Osteoblast (primary cell): ENCODE data around the gene SMARCE1. TPM values are rescaled to one million over a fixed set of nuclear protein-coding genes. Genes with fewer than 3 reads are reported as not detected.

Experiments used
- DNase-seq: peaks from one replicate; pipeline ENCODE4 v3.0.0; 2011; ENCODE audit warnings: low spot score, mixed read lengths; ENCODE audit not compliant: insufficient read length; ENCODE audit errors: missing footprints
- H2AFZ ChIP-seq: 2 replicates; pipeline ENCODE4 v1.6.0; 2011; ENCODE audit warnings: mild to moderate bottlenecking, low read length
- H3K27ac ChIP-seq: 2 replicates; pipeline ENCODE4 v1.5.1; 2011; ENCODE audit warnings: mild to moderate bottlenecking, low read depth, low read length, moderate library complexity
- H3K27me3 ChIP-seq: 2 replicates; pipeline ENCODE4 v1.6.0; 2012; ENCODE audit warnings: mild to moderate bottlenecking, control low read depth, inconsistent platforms, low read length, moderate library complexity; ENCODE audit not compliant: insufficient read depth
- H3K36me3 ChIP-seq: 2 replicates; pipeline ENCODE4 v1.5.1; 2011; ENCODE audit warnings: mild to moderate bottlenecking, low read length, control low read depth, moderate library complexity; ENCODE audit not compliant: insufficient read depth
- H3K4me1 ChIP-seq: 2 replicates; pipeline ENCODE4 v1.5.1; 2011; ENCODE audit warnings: mild to moderate bottlenecking, low read length, control low read depth, moderate library complexity; ENCODE audit not compliant: insufficient read depth
- H3K4me2 ChIP-seq: 2 replicates; pipeline ENCODE4 v1.6.0; 2011; ENCODE audit warnings: mild to moderate bottlenecking, low read length; ENCODE audit not compliant: insufficient read depth
- H3K4me3 ChIP-seq: fragments of 200-600 bp; sonication (generic); 3 replicates; pipeline ENCODE4 v1.5.1; 2012; ENCODE audit warnings: mild to moderate bottlenecking, low read length, inconsistent platforms; ENCODE audit not compliant: insufficient read depth
- H3K79me2 ChIP-seq: 2 replicates; pipeline ENCODE4 v1.6.0; 2012; ENCODE audit warnings: mild to moderate bottlenecking, low read length, control low read depth, inconsistent platforms; ENCODE audit not compliant: insufficient read depth
- H3K9me3 ChIP-seq: 2 replicates; pipeline ENCODE4 v1.5.1; 2011; ENCODE audit warnings: low read depth, low read length, control low read depth
- H4K20me1 ChIP-seq: 2 replicates; pipeline ENCODE4 v1.6.0; 2012; ENCODE audit warnings: mild to moderate bottlenecking, low read length, control low read depth; ENCODE audit not compliant: insufficient read depth
- CTCF ChIP-seq: IDR thresholded peaks from 2 replicates; pipeline ENCODE4 v1.5.1; 2011; ENCODE audit warnings: mild to moderate bottlenecking, low read depth, low read length, moderate library complexity; ENCODE audit errors: extremely low read depth
- total RNA-seq: library from RNA; depleted of rRNA; stranded (reverse); fragments of >200 nt; gene quantifications from 2 replicates; pipeline ENCODE4 v1.2.3, GENCODE V29; 2012

The SMARCE1 gene
- total RNA-seq, 1 donor: 101 TPM

GRCh38 chr17:40646791-40647623 is 611 bp downstream of the SMARCE1 start:
- DNase-seq: peak; percentile 77
- H3K79me2 ChIP-seq: peaks cover 59% of the 10 kb centered on the region
- TF ChIP-seq CTCF: no peak
- peak overlapping the region; percentile 97 for H3K27ac ChIP-seq
- H3K9me3 ChIP-seq: no peaks in the 10 kb centered on the region
- no peaks in the 10 kb centered on the region for H3K27me3 ChIP-seq
- H3K4me3 ChIP-seq: peak overlapping the region; percentile 87
- no peaks in the 10 kb centered on the region for H4K20me1 ChIP-seq
- peaks cover 34% of the 10 kb centered on the region for H3K36me3 ChIP-seq
- H3K4me2 ChIP-seq: peak overlapping the region; percentile 98
- H3K4me1 ChIP-seq: peaks cover 18% of the 10 kb centered on the region
- peak overlapping the region; percentile 99 for H2AFZ ChIP-seq

GRCh38 chr17:40645943-40646342 is 1.7 kb downstream of the SMARCE1 start:
- peaks cover 44% of the 10 kb centered on the region for H3K36me3 ChIP-seq
- H3K27ac ChIP-seq: no peak overlapping the region
- no peak overlapping the region for H3K4me2 ChIP-seq
- H3K9me3 ChIP-seq: no peaks in the 10 kb centered on the region
- peaks cover 18% of the 10 kb centered on the region for H3K4me1 ChIP-seq
- H4K20me1 ChIP-seq: peaks cover 3% of the 10 kb centered on the region
- peaks cover 68% of the 10 kb centered on the region for H3K79me2 ChIP-seq
- no peak overlapping the region for H2AFZ ChIP-seq
- no peak for TF ChIP-seq CTCF
- no peak overlapping the region for H3K4me3 ChIP-seq
- no peaks in the 10 kb centered on the region for H3K27me3 ChIP-seq
- no peak for DNase-seq

- Histone ChIP-seq H3K27me3 (no peaks in the 10 kb centered on the region), H4K20me1 (peaks cover 6% of the 10 kb centered on the region), H3K27ac (no peak overlapping the region), H3K4me2 (no peak overlapping the region), H3K9me3 (no peaks in the 10 kb centered on the region), H3K4me1 (peaks cover 18% of the 10 kb centered on the region), H3K4me3 (no peak overlapping the region), H3K36me3 (peaks cover 50% of the 10 kb centered on the region), H3K79me2 (peaks cover 74% of the 10 kb centered on the region), H2AFZ (no peak overlapping the region)
- no peak for TF ChIP-seq CTCF
- DNase-seq: no peak
Measured at GRCh38 chr17:40645291-40645690, 2.3 kb downstream of the SMARCE1 start.

GRCh38 chr17:40637931-40638330 is 9.7 kb downstream of the SMARCE1 start:
- Histone ChIP-seq H3K36me3 (peaks cover 77% of the 10 kb centered on the region), H3K9me3 (no peaks in the 10 kb centered on the region), H3K4me1 (no peaks in the 10 kb centered on the region), H4K20me1 (peaks cover 20% of the 10 kb centered on the region), H3K79me2 (peaks cover 48% of the 10 kb centered on the region), H3K4me2 (no peak overlapping the region), H3K27ac (no peak overlapping the region), H3K4me3 (no peak overlapping the region), H3K27me3 (no peaks in the 10 kb centered on the region), H2AFZ (no peak overlapping the region)
- no peak for DNase-seq
- TF ChIP-seq CTCF: no peak
